A673 (cell line): ENCODE results near the gene CREB5. TPM values are rescaled to one million over a fixed set of nuclear protein-coding genes. Genes with fewer than 3 reads are reported as not detected.

ENCODE experiments used
- BruUV-seq: library from RNA; stranded (reverse); fragments of 400-500 nt; replicated peaks from 2 replicates; lab custom pipeline; 2021; lab: Mats Ljungman, UMichigan
- CTCF ChIA-PET: fragments of 300-600 bp; sonication (Branson Sonifier 250); formaldehyde crosslinking; loops from one replicate; lab custom pipeline; 2022; ENCODE audit warnings: antibody characterized with exemption; lab: Charles Lee
- POLR2A ChIA-PET: fragments of 300-600 bp; sonication (Branson Sonifier 250); formaldehyde crosslinking; loops from one replicate; lab custom pipeline; 2022; ENCODE audit warnings: antibody characterized with exemption; ENCODE audit not compliant: low non-redundant PET; lab: Charles Lee
- DNase-seq: peaks from one replicate; pipeline ENCODE4 v3.0.0-alpha.2; 2015; ENCODE audit warnings: low spot score
- H3K27ac ChIP-seq: fragments of 200-600 bp; sonication (generic); 2 replicates; pipeline ENCODE4 v1.5.1; 2016; ENCODE audit warnings: mixed run types, low read depth, mild to moderate bottlenecking, mixed read lengths, antibody characterized with exemption, low read length; ENCODE audit not compliant: poor library complexity, severe bottlenecking
- H3K27me3 ChIP-seq: fragments of 200-600 bp; sonication (generic); replicated peaks from 2 replicates; pipeline ENCODE4 v1.6.1; 2017; ENCODE audit warnings: mixed run types, low read depth, mild to moderate bottlenecking, mixed read lengths, antibody characterized with exemption, low read length; ENCODE audit not compliant: insufficient read depth, poor library complexity
- H3K36me3 ChIP-seq: fragments of 200-600 bp; sonication (generic); 2 replicates; pipeline ENCODE4 v1.6.1; 2016; ENCODE audit warnings: mixed run types, mild to moderate bottlenecking, mixed read lengths, antibody characterized with exemption, low read length; ENCODE audit not compliant: insufficient read depth, poor library complexity, severe bottlenecking
- H3K4me1 ChIP-seq: fragments of 200-600 bp; sonication (generic); 2 replicates; pipeline ENCODE4 v1.6.1; 2017; ENCODE audit warnings: mixed run types, mild to moderate bottlenecking, mixed read lengths, antibody characterized with exemption, low read length; ENCODE audit not compliant: insufficient read depth, poor library complexity, severe bottlenecking
- H3K4me3 ChIP-seq: fragments of 200-600 bp; sonication (generic); 2 replicates; pipeline ENCODE4 v1.5.1; 2016; ENCODE audit warnings: low read depth, mixed run types, mild to moderate bottlenecking, mixed read lengths, low read length; ENCODE audit not compliant: poor library complexity, severe bottlenecking
- H3K9me3 ChIP-seq: fragments of 200-600 bp; sonication (generic); 2 replicates; pipeline ENCODE4 v1.6.1; 2016; ENCODE audit warnings: mixed run types, low read depth, mild to moderate bottlenecking, mixed read lengths, antibody characterized with exemption, low read length; ENCODE audit not compliant: poor library complexity, severe bottlenecking
- EZH2 ChIP-seq: fragments of 200-600 bp; sonication (generic); IDR thresholded peaks from 2 replicates; pipeline ENCODE4 v1.6.1; 2017; ENCODE audit warnings: borderline replicate concordance, low read depth, mild to moderate bottlenecking, mixed read lengths, antibody characterized with exemption, low read length; ENCODE audit not compliant: poor library complexity, severe bottlenecking
- intact Hi-C: fragments of 100-400 bp; cut with micrococcal nuclease; formaldehyde crosslinking; loops from one replicate; pipeline ENCODE4 v1.10.0; 2022; ENCODE audit not compliant: unreplicated experiment
- total RNA-seq: library from RNA; stranded (reverse); gene quantifications from 2 replicates; pipeline ENCODE4 v1.2.3, GENCODE V29; 2021
- TF ChIP-seq, protein P1 (sequence below): fragments of 300-800, 200-600 bp; sonication (generic); conservative IDR thresholded peaks from 2 replicates; pipeline ENCODE4 v1.5.1; 2017; ENCODE audit warnings: low read depth, mild to moderate bottlenecking, antibody characterized with exemption, low read length, moderate library complexity, mixed read lengths

Gene CREB5
- total RNA-seq, 1 experiment from 2014 or later, result 10.3 TPM

DNA sequence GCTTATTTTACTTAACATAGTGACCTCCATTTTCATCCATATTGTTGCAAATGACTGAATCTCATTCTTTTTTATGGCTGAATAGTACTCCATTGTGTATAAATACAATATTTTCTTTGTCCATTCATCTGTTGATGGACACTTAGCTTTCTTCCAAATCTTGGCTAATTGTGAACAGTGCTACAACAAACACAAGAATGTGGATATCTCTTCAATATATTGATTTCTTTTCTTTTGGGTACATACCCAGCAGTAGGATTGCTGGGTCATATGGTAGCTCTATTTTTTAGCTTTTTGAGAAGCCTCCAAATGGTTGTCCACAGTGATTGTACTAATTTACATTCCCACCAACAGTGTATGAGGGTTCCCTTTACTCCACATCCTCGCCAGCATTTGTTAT lies 58.0 kb downstream of the CREB5 start:
- no peak for DNase-seq
- H3K4me3 ChIP-seq, result no peak overlapping the region
- peaks cover 5% of the 10 kb centered on the region for H3K27me3 ChIP-seq
- intact Hi-C loops, result no loop called here
- ChIA-PET POLR2A (no interaction called here), CTCF (no interaction called here)
- H3K36me3 ChIP-seq, result no peaks in the 10 kb centered on the region
- H3K9me3 ChIP-seq, result no peaks in the 10 kb centered on the region
- no peak for TF ChIP-seq EZH2
- TF ChIP-seq, protein P1, sequence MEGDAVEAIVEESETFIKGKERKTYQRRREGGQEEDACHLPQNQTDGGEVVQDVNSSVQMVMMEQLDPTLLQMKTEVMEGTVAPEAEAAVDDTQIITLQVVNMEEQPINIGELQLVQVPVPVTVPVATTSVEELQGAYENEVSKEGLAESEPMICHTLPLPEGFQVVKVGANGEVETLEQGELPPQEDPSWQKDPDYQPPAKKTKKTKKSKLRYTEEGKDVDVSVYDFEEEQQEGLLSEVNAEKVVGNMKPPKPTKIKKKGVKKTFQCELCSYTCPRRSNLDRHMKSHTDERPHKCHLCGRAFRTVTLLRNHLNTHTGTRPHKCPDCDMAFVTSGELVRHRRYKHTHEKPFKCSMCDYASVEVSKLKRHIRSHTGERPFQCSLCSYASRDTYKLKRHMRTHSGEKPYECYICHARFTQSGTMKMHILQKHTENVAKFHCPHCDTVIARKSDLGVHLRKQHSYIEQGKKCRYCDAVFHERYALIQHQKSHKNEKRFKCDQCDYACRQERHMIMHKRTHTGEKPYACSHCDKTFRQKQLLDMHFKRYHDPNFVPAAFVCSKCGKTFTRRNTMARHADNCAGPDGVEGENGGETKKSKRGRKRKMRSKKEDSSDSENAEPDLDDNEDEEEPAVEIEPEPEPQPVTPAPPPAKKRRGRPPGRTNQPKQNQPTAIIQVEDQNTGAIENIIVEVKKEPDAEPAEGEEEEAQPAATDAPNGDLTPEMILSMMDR, result no peak
- H3K4me1 ChIP-seq, result no peaks in the 10 kb centered on the region
- no TSS peak for BruUV-seq
- H3K27ac ChIP-seq, result no peak overlapping the region

GRCh38 chr7:28472332-28472731 lies 60.0 kb downstream of the CREB5 start:
- Histone ChIP-seq H3K36me3 (no peaks in the 10 kb centered on the region), H3K27me3 (no peaks in the 10 kb centered on the region), H3K4me3 (no peak overlapping the region), H3K4me1 (no peaks in the 10 kb centered on the region), H3K9me3 (no peaks in the 10 kb centered on the region), H3K27ac (no peak overlapping the region)
- ChIA-PET CTCF (no interaction called here), POLR2A (no interaction called here)
- no TSS peak for BruUV-seq
- DNase-seq, result no peak
- intact Hi-C loops, result no loop called here
- no peak for TF ChIP-seq EZH2
- TF ChIP-seq, protein P1, result no peak

GRCh38 chr7:28473571-28474281 lies 61.4 kb downstream of the CREB5 start:
- intact Hi-C loops, result no loop called here
- no peak for DNase-seq
- no peak for TF ChIP-seq EZH2
- TF ChIP-seq, protein P1, result no peak
- Histone ChIP-seq H3K4me1 (no peaks in the 10 kb centered on the region), H3K27me3 (no peaks in the 10 kb centered on the region), H3K27ac (no peak overlapping the region), H3K4me3 (no peak overlapping the region), H3K36me3 (no peaks in the 10 kb centered on the region), H3K9me3 (no peaks in the 10 kb centered on the region)
- CTCF ChIA-PET, result no interaction called here
- no TSS peak for BruUV-seq
- POLR2A ChIA-PET, result no interaction called here
